Stimulated activated naive CD8-positive, alpha-beta T cell treated with anti-CD3 and anti-CD28 coated beads, Interleukin-15, Interleukin-2, amounts not matched to agents 100 ng/mL and 50 ng/mL, for 24 hours (primary cell): ENCODE results near the gene LIPC.
A peak's percentile ranks its signal among the peaks of the same experiment; 100 is the strongest.

Source experiments
- H3K27ac Mint-ChIP-seq: one replicate; pipeline ENCODE4 v1.8.0; 2021; ENCODE audit warnings: mild to moderate bottlenecking, mixed read lengths
- H3K27me3 Mint-ChIP-seq: one replicate; pipeline ENCODE4 v1.8.0; 2021; ENCODE audit warnings: mixed read lengths
- H3K36me3 Mint-ChIP-seq: one replicate; pipeline ENCODE4 v1.8.0; 2021; ENCODE audit warnings: low read depth, mixed read lengths
- H3K4me1 Mint-ChIP-seq: one replicate; pipeline ENCODE4 v1.8.0; 2021; ENCODE audit warnings: low read depth, mixed read lengths
- H3K4me3 Mint-ChIP-seq: one replicate; pipeline ENCODE4 v1.8.0; 2021; ENCODE audit warnings: mild to moderate bottlenecking, mixed read lengths
- H3K9me3 Mint-ChIP-seq: one replicate; pipeline ENCODE4 v1.8.0; 2021; ENCODE audit warnings: mixed read lengths

LIPC gene

GRCh38 chr15:58398643-58399042 is 33.1 kb upstream of the LIPC start:
- Mint-ChIP-seq H3K4me1 (no peaks in the 10 kb centered on the region), H3K36me3 (no peaks in the 10 kb centered on the region)

GRCh38 chr15:58399739-58400138 is 32.1 kb upstream of the LIPC start:
- Mint-ChIP-seq H3K27me3 (peaks cover 4% of the 10 kb centered on the region), H3K4me1 (no peaks in the 10 kb centered on the region), H3K27ac (no peak overlapping the region), H3K9me3 (no peaks in the 10 kb centered on the region), H3K36me3 (no peaks in the 10 kb centered on the region), H3K4me3 (no peak overlapping the region)

More at GRCh38 chr15:58398643-58399042, 33.1 kb upstream of the LIPC start:
- Mint-ChIP-seq H3K4me3 (no peak overlapping the region), H3K9me3 (no peaks in the 10 kb centered on the region), H3K27me3 (peaks cover 4% of the 10 kb centered on the region), H3K27ac (no peak overlapping the region)

GRCh38 chr15:58401276-58401675 is 30.5 kb upstream of the LIPC start:
- H3K4me3 Mint-ChIP-seq = no peak overlapping the region
- no peaks in the 10 kb centered on the region for H3K27me3 Mint-ChIP-seq
- H3K9me3 Mint-ChIP-seq = no peaks in the 10 kb centered on the region
- no peak overlapping the region for H3K27ac Mint-ChIP-seq
- no peaks in the 10 kb centered on the region for H3K36me3 Mint-ChIP-seq
- no peaks in the 10 kb centered on the region for H3K4me1 Mint-ChIP-seq

GRCh38 chr15:58401991-58402649 is 29.7 kb upstream of the LIPC start:
- no peak overlapping the region for H3K4me3 Mint-ChIP-seq
- no peak overlapping the region for H3K27ac Mint-ChIP-seq
- H3K4me1 Mint-ChIP-seq = no peaks in the 10 kb centered on the region
- no peaks in the 10 kb centered on the region for H3K36me3 Mint-ChIP-seq
- H3K9me3 Mint-ChIP-seq = no peaks in the 10 kb centered on the region
- no peaks in the 10 kb centered on the region for H3K27me3 Mint-ChIP-seq

GRCh38 chr15:58403581-58403980 is 28.2 kb upstream of the LIPC start:
- H3K4me3 Mint-ChIP-seq = no peak overlapping the region
- no peaks in the 10 kb centered on the region for H3K36me3 Mint-ChIP-seq
- H3K9me3 Mint-ChIP-seq = no peaks in the 10 kb centered on the region
- H3K27me3 Mint-ChIP-seq = no peaks in the 10 kb centered on the region
- no peak overlapping the region for H3K27ac Mint-ChIP-seq
- H3K4me1 Mint-ChIP-seq = no peaks in the 10 kb centered on the region

GRCh38 chr15:58404020-58404419 is 27.8 kb upstream of the LIPC start:
- H3K9me3 Mint-ChIP-seq = no peaks in the 10 kb centered on the region
- no peak overlapping the region for H3K27ac Mint-ChIP-seq
- H3K4me3 Mint-ChIP-seq = no peak overlapping the region
- H3K27me3 Mint-ChIP-seq = no peaks in the 10 kb centered on the region
- peaks cover 2% of the 10 kb centered on the region for H3K4me1 Mint-ChIP-seq
- no peaks in the 10 kb centered on the region for H3K36me3 Mint-ChIP-seq

- no peak overlapping the region for H3K4me3 Mint-ChIP-seq
- no peak overlapping the region for H3K27ac Mint-ChIP-seq
- H3K9me3 Mint-ChIP-seq = no peaks in the 10 kb centered on the region
- H3K4me1 Mint-ChIP-seq = peaks cover 9% of the 10 kb centered on the region
- no peaks in the 10 kb centered on the region for H3K36me3 Mint-ChIP-seq
- H3K27me3 Mint-ChIP-seq = no peaks in the 10 kb centered on the region
Observed at GRCh38 chr15:58404722-58405121, 27.1 kb upstream of the LIPC start.

GRCh38 chr15:58405865-58406264 is 25.9 kb upstream of the LIPC start:
- H3K27me3 Mint-ChIP-seq = no peaks in the 10 kb centered on the region
- peaks cover 19% of the 10 kb centered on the region for H3K4me1 Mint-ChIP-seq
- no peak overlapping the region for H3K27ac Mint-ChIP-seq
- no peaks in the 10 kb centered on the region for H3K9me3 Mint-ChIP-seq
- no peaks in the 10 kb centered on the region for H3K36me3 Mint-ChIP-seq
- no peak overlapping the region for H3K4me3 Mint-ChIP-seq

- no peak overlapping the region for H3K4me3 Mint-ChIP-seq
- no peaks in the 10 kb centered on the region for H3K27me3 Mint-ChIP-seq
- H3K36me3 Mint-ChIP-seq = no peaks in the 10 kb centered on the region
- H3K4me1 Mint-ChIP-seq = peaks cover 23% of the 10 kb centered on the region
- H3K9me3 Mint-ChIP-seq = no peaks in the 10 kb centered on the region
- no peak overlapping the region for H3K27ac Mint-ChIP-seq
Observed at GRCh38 chr15:58406811-58407210, 25.0 kb upstream of the LIPC start.

- H3K4me1 Mint-ChIP-seq = peaks cover 23% of the 10 kb centered on the region
- no peaks in the 10 kb centered on the region for H3K36me3 Mint-ChIP-seq
- no peaks in the 10 kb centered on the region for H3K27me3 Mint-ChIP-seq
- H3K9me3 Mint-ChIP-seq = no peaks in the 10 kb centered on the region
- no peak overlapping the region for H3K27ac Mint-ChIP-seq
- H3K4me3 Mint-ChIP-seq = no peak overlapping the region
Observed at GRCh38 chr15:58407236-58407775, 24.5 kb upstream of the LIPC start.

- Mint-ChIP-seq H3K9me3 (no peaks in the 10 kb centered on the region), H3K4me3 (no peak overlapping the region), H3K36me3 (no peaks in the 10 kb centered on the region), H3K27me3 (no peaks in the 10 kb centered on the region), H3K27ac (no peak overlapping the region), H3K4me1 (peaks cover 23% of the 10 kb centered on the region)
Observed at GRCh38 chr15:58407778-58408177, 24.0 kb upstream of the LIPC start.

- Mint-ChIP-seq H3K9me3 (no peaks in the 10 kb centered on the region), H3K36me3 (no peaks in the 10 kb centered on the region), H3K27me3 (no peaks in the 10 kb centered on the region), H3K27ac (peak overlapping the region; percentile 88), H3K4me1 (peaks cover 23% of the 10 kb centered on the region), H3K4me3 (peak overlapping the region; percentile 82)
Observed at GRCh38 chr15:58409861-58410260, 21.9 kb upstream of the LIPC start.

- Mint-ChIP-seq H3K4me1 (peaks cover 23% of the 10 kb centered on the region), H3K27ac (peak overlapping the region; percentile 88), H3K27me3 (no peaks in the 10 kb centered on the region), H3K36me3 (no peaks in the 10 kb centered on the region), H3K4me3 (peak overlapping the region; percentile 82), H3K9me3 (no peaks in the 10 kb centered on the region)
Observed at GRCh38 chr15:58410353-58410752, 21.4 kb upstream of the LIPC start.

GRCh38 chr15:58413253-58413652 is 18.5 kb upstream of the LIPC start:
- Mint-ChIP-seq H3K36me3 (no peaks in the 10 kb centered on the region), H3K27ac (no peak overlapping the region), H3K27me3 (no peaks in the 10 kb centered on the region), H3K4me1 (peaks cover 23% of the 10 kb centered on the region), H3K9me3 (peaks cover 4% of the 10 kb centered on the region), H3K4me3 (no peak overlapping the region)

- H3K9me3 Mint-ChIP-seq = peaks cover 4% of the 10 kb centered on the region
- no peak overlapping the region for H3K27ac Mint-ChIP-seq
- H3K36me3 Mint-ChIP-seq = no peaks in the 10 kb centered on the region
- no peak overlapping the region for H3K4me3 Mint-ChIP-seq
- H3K4me1 Mint-ChIP-seq = peaks cover 15% of the 10 kb centered on the region
- H3K27me3 Mint-ChIP-seq = no peaks in the 10 kb centered on the region
Observed at GRCh38 chr15:58415636-58416035, 16.2 kb upstream of the LIPC start.

- Mint-ChIP-seq H3K4me1 (peaks cover 21% of the 10 kb centered on the region), H3K27me3 (no peaks in the 10 kb centered on the region), H3K36me3 (no peaks in the 10 kb centered on the region), H3K9me3 (peaks cover 4% of the 10 kb centered on the region), H3K4me3 (no peak overlapping the region), H3K27ac (no peak overlapping the region)
Observed at GRCh38 chr15:58416963-58417362, 14.8 kb upstream of the LIPC start.
